GM19455 (cell line): Measurements from ENCODE around the gene NUDCD3.

Source experiments
- ATAC-seq: cut with Tn5 transposase; IDR thresholded peaks from one replicate; pipeline ENCODE4 v1.9.1; 2021; ENCODE audit not compliant: unreplicated experiment

NUDCD3 gene

DNA sequence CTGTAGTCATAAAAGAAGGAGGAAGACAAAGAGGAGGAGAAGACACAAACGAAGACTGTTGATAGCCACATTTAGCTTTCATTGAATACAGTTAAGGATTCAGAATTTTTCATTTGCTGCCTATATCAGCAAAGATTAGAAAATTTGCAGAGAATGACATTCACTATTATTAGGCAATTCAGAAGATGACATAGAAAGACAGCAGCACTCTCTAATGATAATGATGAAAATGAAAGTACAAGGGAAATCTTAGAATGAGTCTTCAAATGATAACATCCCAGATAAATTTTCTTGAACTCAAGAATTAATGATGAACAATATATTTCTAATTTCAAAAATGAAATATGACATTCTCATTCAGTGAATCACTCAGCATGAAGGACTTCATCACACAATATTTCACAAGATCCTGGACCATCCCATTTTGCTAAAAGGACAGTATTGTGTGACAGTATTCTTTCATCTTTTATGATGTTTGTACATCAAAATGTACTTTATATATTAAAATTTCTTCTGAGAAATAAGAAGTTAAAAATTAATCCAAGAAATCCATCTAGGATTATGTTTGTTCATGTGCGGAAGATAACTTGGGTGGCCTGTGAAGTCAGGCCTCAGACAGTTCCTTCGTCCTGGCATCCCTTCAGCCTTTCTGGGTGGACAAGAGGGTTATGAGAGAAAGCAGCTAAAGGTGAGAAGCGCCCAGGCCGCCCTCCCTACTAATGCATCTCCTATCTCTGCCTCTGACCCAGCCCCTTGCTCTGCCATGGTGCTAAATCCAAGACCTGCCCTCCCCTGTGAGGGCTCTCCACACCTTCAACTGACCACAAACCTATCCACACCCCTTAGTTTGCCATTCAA lies 117.7 kb downstream of the NUDCD3 start:
- ATAC-seq = no peak

DNA sequence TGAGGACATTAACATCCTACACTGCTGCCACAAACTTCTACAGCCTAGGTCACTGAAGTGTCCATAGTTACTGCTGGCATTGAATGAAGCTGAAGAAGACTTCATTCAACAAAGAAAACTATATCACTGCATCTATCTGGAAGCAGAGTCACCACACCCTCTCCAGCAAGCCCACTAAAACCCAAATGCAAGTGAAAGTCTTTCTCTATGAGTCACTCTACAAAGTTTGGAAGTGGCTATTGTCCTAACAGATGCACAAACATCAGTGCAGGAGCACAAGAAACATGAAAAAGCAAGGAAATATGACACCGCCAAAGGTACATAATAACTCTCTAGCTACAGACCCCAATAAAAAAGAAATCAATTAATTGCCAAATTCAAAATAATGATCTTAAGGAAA lies 121.6 kb downstream of the NUDCD3 start:
- no peak for ATAC-seq

DNA sequence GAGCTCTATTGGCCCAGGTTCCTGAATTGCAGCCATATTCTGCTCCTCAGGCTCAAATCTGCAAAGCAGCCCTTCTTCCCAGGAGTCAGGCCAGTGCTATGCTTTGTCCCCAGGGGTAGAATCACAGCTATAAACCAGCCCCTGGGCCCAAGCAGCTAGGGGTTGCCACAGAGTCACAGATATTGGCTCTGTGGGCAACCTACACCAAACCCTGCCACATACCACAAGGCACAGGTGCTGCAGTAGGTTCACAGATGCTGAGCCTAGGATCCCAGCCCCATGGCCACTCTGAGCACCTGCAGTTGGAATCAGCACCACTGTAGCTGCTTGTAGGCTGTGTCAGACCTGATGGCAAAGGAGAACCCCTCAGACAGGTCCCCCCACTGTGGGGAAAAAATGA lies 122.0 kb downstream of the NUDCD3 start:
- ATAC-seq = no peak

DNA sequence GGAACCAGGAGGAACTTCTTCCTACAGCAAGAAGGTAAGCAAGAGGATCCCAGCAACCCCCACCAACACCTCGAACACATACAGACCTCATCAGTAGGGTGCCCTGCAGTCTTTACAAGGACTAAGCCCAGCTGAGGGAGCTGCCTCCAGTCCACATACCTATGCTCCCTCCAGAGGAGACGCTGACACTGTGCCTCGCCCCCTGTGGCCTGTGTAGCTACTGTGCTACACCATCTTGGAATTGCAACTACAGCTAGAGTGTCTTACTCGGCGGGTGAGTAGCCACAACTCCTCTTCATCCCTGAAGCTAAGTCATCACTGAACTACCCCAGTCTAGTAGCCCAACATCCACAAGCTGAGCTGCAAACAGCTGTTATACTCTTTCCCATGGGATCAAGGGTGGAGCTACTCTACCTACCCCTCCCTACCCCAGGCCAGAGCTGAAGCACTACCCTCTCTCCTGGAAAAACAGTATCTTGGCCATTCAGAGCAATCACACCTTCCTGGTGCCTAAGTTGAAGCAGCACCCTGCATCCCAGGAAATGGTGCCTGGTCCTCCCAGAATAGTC lies 122.9 kb downstream of the NUDCD3 start:
- ATAC-seq = no peak

DNA sequence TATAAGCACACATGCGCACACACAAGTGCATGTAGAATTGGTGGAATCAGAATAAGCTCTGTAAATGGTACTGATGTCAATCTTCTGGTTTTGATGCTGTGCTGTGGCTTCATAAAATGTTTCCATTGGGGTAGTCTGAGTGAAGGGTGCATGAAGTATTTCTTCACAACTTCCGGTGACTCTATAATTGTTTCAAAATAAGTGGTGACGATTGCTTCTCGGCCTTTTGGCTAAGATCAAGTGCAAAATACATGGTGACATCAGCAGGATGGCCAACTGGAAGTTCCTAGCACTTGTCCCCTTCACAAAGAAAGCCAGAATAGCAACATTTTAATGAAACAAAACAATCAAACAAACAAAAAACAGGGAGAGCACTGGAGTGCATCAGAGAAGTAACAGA lies 123.5 kb downstream of the NUDCD3 start:
- ATAC-seq = no peak

DNA sequence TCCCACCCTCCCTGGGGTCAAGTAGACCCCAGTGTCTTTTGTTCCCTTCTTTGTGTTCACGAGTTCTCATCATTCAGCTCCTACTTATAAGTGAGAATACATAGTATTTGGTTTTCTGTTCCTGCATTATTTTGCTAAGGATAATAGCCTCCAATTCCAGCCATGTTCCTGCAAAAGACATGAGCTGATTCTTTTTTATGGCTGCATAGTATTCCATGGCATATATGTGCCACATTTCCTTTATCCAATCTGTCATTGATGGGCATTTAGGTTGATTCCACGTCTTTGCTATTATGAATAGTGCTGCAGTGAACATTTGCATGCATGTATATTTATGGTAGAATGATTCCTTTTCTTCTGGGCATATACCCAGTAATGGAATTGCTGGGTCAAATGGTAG lies 136.8 kb downstream of the NUDCD3 start:
- ATAC-seq = no peak

DNA sequence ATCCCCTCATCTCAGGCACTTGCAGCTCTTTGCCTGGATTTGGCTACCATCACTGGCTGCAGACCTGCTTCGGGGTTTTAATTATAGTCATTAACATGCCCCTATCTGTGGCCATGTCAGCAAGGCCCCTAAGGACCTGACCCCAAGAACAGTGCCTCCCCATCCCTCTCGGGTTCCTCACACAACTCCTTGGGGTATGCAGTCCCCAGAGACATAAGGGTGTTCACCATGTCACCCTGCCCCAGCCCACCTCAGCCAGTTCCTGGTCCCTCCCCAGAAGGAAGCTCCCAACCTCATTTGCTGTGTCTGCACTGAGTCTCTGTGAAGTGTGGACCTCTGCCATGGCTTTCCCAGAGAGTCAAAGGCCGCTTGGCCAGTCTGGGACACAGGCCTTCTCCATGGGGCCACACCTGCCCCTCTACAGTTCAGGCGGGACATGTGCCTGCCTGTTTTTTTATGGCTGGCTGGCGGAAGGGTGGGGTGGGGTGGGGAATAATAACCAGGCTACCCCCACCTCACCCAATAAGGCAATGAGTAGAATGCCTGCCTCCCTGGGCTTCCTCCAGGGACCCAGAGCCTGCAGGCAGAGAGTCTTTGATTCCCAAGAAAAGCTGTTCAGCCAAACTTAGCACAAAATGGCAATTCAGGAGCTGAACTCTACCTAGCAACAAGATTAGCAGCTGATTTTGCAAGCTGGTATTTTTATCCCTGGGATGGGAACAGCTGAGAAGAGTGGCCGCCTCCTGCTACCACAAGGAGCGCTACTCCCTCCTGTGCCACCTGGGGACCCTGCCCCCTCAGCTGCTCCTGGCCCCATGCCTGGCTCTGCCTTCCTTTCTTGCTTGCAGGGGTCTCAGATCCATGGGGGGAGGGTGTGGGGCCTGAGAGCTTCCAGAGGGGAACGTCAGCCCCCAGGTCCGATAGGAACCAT lies 141.3 kb downstream of the NUDCD3 start:
- ATAC-seq = no peak

DNA sequence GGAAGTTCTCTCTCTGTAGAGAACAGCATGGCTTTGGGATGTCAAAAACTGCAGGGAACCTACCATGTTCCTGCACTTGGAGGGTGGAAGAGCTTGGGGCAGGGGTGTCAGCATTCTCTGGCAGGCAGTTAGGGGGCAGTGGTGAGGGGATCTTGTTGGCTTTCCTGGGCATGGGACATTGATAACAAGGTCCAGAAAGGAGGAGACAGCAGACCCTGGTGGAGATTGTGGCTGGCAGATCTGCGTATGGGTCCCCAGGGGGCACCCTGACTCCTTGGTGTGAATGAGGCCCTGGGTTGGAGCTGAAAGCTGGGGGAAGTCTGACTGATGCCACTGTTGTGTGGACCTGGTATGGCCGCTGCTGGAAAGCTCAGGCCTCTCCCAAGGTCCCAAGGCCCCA lies 142.2 kb downstream of the NUDCD3 start:
- ATAC-seq = no peak

DNA sequence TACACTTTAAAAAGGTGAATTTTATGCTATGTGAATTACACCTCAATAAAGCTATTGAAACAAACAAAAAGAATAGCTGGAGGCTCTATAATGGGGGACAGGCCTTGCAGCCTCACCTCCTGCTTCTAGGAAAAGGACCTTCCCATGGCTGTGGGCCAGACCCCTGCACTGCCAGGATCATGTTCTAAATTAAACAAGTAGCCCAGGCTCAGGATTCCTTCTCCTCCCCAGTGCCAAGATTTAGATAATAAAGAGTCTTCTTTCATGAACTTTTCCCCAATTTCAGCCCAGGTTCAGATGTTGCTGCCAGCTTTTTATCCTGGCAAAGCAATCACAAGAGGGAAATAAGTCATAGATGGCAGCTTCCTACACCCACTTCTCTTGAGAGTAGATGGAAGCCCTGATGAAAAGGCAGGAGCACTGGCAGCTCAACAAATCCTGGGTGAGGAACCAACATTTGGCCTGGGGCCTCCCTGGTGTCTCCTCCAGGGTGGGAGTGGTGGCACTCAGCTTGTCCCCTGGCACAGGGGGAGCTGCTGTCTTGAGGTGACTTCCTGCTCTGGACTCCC lies 142.8 kb downstream of the NUDCD3 start:
- no peak for ATAC-seq

DNA sequence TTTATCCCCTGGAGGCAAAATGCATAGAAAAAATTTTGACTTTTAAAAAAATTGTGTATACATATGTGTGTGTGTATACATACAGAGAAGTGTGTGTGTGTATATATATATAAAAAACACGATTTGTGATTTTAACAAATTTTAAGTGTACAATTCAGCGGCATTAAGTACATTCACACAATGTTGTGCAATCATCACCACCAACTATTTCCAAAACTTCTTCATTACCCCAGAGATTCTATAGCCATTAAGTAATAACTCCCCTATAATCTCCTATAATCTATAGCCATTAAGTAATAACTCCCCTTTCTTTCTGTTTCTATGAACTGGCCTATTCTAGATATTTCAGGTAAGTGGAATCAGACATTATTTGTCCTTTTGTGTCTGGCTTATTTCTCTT lies 144.4 kb downstream of the NUDCD3 start:
- no peak for ATAC-seq

DNA sequence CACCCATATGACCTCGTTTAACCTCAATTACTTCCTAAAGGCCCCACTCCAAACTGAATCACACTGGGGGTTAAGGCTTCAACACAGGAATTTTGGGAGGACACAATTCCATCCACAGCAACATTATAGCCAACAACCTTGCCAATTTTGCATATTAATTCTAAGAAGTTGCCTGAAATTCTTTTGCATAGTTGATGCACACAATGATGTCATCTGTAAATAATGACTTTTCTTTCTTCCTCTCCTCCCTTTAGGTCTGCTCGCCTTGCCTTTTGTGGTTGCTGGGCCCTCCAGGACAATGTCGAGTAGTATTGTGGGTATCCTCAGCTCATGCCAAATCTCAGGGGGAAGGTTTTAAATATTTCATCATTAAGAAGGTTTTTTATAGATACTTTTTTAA lies 149.1 kb downstream of the NUDCD3 start:
- no peak for ATAC-seq

DNA sequence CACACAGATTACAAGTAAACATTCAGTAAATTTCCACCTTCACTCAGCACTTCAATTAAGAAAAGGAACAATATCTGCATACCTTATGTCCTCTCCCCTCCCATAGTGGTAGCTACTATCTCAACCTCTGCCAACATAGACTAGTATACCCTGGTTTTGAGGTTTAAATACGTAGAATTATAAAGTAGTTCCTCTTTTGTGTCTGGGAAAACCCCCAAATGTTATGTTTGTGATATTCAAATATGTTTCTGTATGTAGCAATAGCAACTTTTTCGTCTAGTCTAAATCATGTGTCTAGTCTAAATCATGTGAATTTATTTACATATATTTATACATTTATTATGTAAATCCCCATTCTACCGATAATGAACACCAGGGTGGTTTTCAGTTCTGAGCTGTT lies 151.9 kb downstream of the NUDCD3 start:
- no peak for ATAC-seq

DNA sequence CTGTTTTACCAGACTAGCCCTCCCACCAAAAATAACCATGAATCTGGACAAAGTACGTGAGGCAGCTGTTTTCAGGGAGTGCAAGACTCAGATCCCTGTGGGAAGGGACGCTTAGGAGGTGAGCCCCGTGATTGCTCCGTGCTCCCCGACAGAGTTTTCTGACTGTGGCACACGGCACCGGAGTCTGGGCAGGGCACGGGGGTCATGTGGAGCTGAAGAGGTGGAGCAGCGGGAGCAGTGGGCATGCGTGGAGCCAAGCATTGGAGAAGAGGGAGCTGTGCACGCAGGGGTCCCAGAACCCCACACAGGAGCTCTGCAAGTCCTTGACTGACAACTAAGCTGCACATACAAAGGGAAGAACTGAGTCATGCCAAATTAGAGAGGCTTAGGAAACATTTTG lies 154.0 kb downstream of the NUDCD3 start:
- ATAC-seq = no peak

DNA sequence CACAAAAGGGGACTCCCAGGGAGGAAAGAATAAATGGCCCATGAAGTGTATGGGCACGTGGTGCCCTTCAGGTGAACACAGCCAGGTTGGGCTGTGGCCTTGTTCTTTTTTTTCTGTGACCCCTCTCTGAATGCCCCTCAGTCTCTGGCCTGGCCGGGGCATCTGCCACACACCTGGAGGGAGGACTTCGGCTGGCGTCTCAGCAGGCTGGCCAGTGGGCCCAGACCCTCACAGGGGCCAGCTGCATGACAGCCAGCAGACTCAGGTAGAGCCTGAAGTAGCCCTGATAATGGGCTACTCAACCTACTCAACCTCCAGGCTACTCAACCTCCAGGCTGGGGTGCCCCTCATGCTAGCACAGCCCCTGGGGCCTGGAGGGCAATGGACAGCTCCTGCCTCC lies 155.3 kb downstream of the NUDCD3 start:
- no peak for ATAC-seq

DNA sequence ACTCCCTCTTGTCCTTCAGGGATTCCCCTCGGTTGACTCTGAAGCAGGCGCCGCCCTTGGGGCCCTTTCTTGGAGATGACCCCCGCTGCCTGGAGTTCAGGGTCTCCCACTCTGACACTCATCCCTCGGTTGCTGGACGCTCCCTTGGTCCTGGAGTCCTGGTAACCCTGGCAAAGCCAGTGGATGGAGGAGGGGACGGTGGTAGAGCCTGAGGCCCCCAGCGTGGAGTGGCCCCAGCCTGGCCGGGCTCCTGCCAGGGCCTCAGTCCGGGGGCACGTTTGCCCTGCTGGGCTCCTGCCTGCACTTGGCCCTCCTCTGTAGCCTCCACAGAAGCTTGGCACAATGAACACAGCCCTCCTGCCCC lies 155.7 kb downstream of the NUDCD3 start:
- ATAC-seq = no peak

DNA sequence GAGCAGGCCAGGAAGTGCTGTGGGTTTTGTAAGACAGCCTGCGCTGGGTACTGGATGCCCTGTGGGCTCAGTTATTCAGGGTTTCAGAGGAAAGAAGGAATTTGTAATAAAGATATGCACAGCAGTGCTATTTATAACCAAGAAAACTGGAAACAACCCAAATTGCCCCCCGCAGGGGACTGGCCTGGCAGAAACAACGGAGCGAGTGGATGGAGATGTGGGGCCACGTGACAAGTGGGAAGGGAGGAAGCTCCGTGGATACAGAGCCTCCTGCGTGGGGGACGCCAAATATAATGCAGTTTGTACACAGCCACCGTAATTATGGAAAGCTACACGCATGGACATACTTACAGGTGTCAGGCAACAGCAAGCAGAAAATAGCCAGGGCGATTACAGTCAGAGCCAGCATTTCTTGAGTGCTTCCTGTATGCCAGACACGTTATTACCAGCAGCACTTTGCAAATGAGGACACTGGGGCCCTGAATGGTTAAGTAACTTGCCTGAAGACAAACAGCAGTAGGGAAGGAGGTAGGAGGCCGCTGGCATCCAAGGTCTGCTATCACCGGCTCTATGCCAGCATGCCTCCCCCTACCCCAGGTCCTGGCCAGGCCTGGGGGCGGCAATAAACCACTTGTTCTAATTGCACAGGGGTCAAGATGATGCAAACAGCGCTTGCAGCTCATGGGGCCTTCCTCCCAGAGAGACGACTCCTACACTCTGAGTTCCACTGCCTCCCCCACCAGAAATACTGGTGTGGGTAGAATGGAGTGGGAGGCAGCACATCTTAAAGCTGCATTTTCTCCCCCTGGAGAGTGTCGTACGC lies 156.3 kb downstream of the NUDCD3 start:
- ATAC-seq = no peak

DNA sequence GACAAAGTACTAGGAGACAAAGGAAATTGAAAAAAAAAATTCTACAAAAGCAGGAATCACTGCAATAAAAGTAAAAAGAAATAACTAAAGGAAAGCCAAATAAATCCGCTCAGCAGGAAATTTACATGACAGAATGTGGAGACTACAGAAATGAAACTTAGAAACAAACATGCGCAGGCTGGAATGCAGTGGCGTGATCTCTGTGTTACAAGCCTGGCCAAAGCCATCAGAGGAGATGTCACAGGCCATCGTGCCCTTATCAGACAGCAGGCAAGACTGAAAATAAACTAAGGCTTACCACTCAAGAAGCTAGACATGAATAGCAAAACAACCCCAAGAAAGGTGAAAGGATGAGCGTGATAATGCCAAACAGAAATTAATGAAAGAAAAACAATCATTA lies 158.8 kb downstream of the NUDCD3 start:
- ATAC-seq = no peak

DNA sequence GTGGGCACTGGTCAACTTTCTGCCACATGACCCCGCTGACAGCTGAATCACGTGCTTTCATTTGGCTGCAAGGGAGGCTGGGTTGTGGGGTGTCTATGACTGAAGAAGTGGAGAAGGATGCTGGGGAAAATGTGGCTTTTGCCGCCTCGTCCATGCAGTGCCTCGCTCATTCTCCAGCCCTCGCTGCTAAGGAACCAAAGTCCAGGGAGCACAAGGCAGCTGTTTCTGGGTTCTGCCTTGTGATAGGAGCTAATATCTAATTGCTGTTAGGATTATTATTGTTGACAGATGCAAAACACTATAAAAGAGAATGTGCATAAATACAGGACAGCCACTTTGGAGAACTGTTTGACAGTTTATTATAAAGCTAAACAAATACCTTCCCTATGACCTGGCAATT lies 160.1 kb downstream of the NUDCD3 start:
- no peak for ATAC-seq

DNA sequence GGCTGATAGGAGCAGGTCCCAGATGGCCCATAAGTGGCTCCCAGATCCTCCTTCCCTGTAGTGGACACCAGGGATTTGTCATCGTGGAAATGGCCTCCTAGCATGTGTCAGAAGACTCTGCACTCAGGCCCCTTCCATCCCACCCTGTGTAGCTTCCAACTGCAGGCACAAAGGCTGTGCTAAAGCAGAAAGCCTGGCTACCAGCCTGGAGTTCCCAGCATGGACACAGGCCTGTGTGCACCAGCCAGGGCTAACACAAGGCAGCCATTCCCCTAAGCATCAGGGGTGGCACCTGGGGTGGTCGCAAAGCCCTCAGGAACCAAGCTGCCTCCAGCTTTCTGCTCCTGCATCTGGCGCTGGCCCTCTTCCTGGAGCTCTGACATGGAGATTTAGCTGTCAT lies 160.6 kb downstream of the NUDCD3 start:
- no peak for ATAC-seq
